Keratinocyte (primary cell): ENCODE results near the gene TMEM138. TPM values are rescaled to one million over a fixed set of nuclear protein-coding genes. Genes with fewer than 3 reads are reported as not detected.

Experiments
- DNase-seq: peaks from one replicate; pipeline ENCODE4 v3.0.0-alpha.2; 2011; ENCODE audit warnings: low read depth, missing footprints, low spot score
- FAIRE-seq: peaks from 2 replicates; lab custom pipeline; 2011; peaks lifted over from hg19 to GRCh38; lab: Jason Lieb, UNC
- H2AFZ ChIP-seq: 2 replicates; pipeline ENCODE4 v1.6.0; 2012; ENCODE audit warnings: low read length, control low read depth, inconsistent platforms; ENCODE audit not compliant: control insufficient read depth
- H3K27ac ChIP-seq: 2 replicates; pipeline ENCODE4 v1.5.1; 2011; ENCODE audit warnings: low read length; ENCODE audit not compliant: control insufficient read depth, insufficient read depth
- H3K27me3 ChIP-seq: 3 replicates; pipeline ENCODE4 v1.6.0; 2011; ENCODE audit warnings: low read length; ENCODE audit not compliant: control insufficient read depth, insufficient read depth; ENCODE audit errors: extremely low read depth
- H3K36me3 ChIP-seq, 2 experiments: 2 replicates in 1 of 2; 3 replicates in 1 of 2; pipeline ENCODE4 v1.5.1; 2011; ENCODE audit warnings: low read length in 2 of 2, mild to moderate bottlenecking in 1 of 2; ENCODE audit not compliant: control insufficient read depth in 2 of 2, insufficient read depth in 2 of 2; ENCODE audit errors: extremely low read depth in 1 of 2
- H3K4me1 ChIP-seq: 3 replicates; pipeline ENCODE4 v1.5.1; 2011; ENCODE audit warnings: low read length; ENCODE audit not compliant: control insufficient read depth, insufficient read depth; ENCODE audit errors: extremely low read depth
- H3K4me2 ChIP-seq: 3 replicates; pipeline ENCODE4 v1.6.0; 2011; ENCODE audit warnings: low read depth, low read length; ENCODE audit not compliant: control insufficient read depth, insufficient read depth; ENCODE audit errors: extremely low read depth
- H3K4me3 ChIP-seq, 3 experiments: fragments of 200-600 bp in 1 of 3; sonication (generic) in 1 of 3; 2 replicates in 2 of 3; 3 replicates in 1 of 3; pipeline ENCODE4 v1.5.1; 2011 to 2016; ENCODE audit warnings: low read length in 3 of 3, mild to moderate bottlenecking in 3 of 3, control low read depth in 2 of 3, inconsistent platforms in 1 of 3, low read depth in 1 of 3, mixed read lengths in 1 of 3, mixed run types in 1 of 3, moderate library complexity in 1 of 3; ENCODE audit not compliant: control insufficient read depth in 2 of 3, insufficient read depth in 2 of 3; ENCODE audit errors: extremely low read depth in 1 of 3
- H3K79me2 ChIP-seq: 2 replicates; pipeline ENCODE4 v1.6.0; 2012; ENCODE audit warnings: low read length; ENCODE audit not compliant: control insufficient read depth, insufficient read depth
- H3K9ac ChIP-seq: 3 replicates; pipeline ENCODE4 v1.6.0; 2011; ENCODE audit warnings: low read length; ENCODE audit not compliant: control insufficient read depth, insufficient read depth; ENCODE audit errors: extremely low read depth
- H3K9me1 ChIP-seq: 3 replicates; pipeline ENCODE4 v1.6.0; 2011; ENCODE audit warnings: low read length; ENCODE audit not compliant: control insufficient read depth, insufficient read depth; ENCODE audit errors: extremely low read depth
- H3K9me3 ChIP-seq: 2 replicates; pipeline ENCODE4 v1.5.1; 2012; ENCODE audit warnings: low read depth, low read length; ENCODE audit not compliant: control insufficient read depth
- H4K20me1 ChIP-seq: 3 replicates; pipeline ENCODE4 v1.6.0; 2011; ENCODE audit warnings: low read length; ENCODE audit not compliant: control insufficient read depth, insufficient read depth; ENCODE audit errors: extremely low read depth
- CTCF ChIP-seq, 3 experiments: IDR thresholded peaks in 1 of 3; conservative IDR thresholded peaks in 1 of 3; optimal IDR thresholded peaks in 1 of 3; 2 replicates in 2 of 3; 3 replicates in 1 of 3; pipeline versions ENCODE3 to v1.5.1; 2011; ENCODE audit warnings: low read length in 3 of 3, mild to moderate bottlenecking in 3 of 3, moderate library complexity in 2 of 3, control low read depth in 1 of 3, inconsistent platforms in 1 of 3; ENCODE audit not compliant: insufficient read depth in 2 of 3; ENCODE audit errors: extremely low read depth in 1 of 3
- EZH2 ChIP-seq: IDR thresholded peaks from one replicate; pipeline ENCODE4 v1.6.1; 2012; ENCODE audit warnings: inconsistent platforms, mild to moderate bottlenecking, low read length, moderate library complexity
- dilution Hi-C: fragments of 300-500 bp; cut with MboI; formaldehyde crosslinking; loops from one replicate; pipeline ENCODE4 v1.7.0; 2020; ENCODE audit warnings: low sequenced_read_pairs; ENCODE audit not compliant: extremely low pct_ligation_motif_present
- polyA plus RNA-seq, 5 experiments: library from polyadenylated mRNA; depleted of rRNA in 3 of 5; stranded (reverse) in 3 of 5; stranded (forward) in 1 of 5; unstranded in 1 of 5; fragments of >200 nt; gene quantifications; 1 replicate in 1 of 5; 2 replicates in 3 of 5; 3 replicates in 1 of 5; pipeline versions ENCODE4 v1.2.1 to v1.2.3, GENCODE V29; 2011 to 2012; ENCODE audit warnings: missing spikeins in 2 of 5, low read depth in 1 of 5, low replicate concordance in 1 of 5

The TMEM138 gene
- polyA plus RNA-seq, 1 donor (not counting 4 experiments of a cell fraction or from before 2014, with no cell fraction given), result 85.4 TPM

DNA sequence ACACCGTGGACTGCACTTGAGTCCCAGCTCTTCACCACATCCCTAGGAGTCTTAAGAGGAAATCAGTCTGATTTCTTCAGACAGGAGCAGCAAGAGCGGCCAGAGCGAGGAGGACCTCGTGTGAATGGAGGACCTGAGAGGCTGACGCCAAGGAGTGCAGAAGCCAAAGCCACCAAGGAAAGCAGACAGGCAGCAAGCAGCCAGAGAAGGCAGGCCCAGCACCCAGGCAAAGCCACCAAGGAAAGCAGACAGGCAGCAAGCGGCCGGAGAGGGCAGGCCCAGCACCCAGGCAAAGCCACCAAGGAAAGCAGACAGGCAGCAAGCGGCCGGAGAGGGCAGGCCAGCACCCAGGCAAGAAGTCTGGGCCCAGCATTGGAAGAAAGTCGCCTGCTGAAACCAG is 12.3 kb upstream of the TMEM138 start:
- Histone ChIP-seq H3K79me2 (no peaks in the 10 kb centered on the region), H3K27me3 (no peaks in the 10 kb centered on the region), H3K4me1 (peaks cover 5% of the 10 kb centered on the region), H4K20me1 (no peaks in the 10 kb centered on the region), H3K27ac (no peak overlapping the region), H3K4me2 (no peak overlapping the region), H3K9me3 (no peaks in the 10 kb centered on the region), H3K4me3 (no peak overlapping the region), H3K9me1 (peaks cover 2% of the 10 kb centered on the region), H2AFZ (no peak overlapping the region), H3K36me3 (peaks cover 28% of the 10 kb centered on the region in 2 experiments), H3K9ac (no peak overlapping the region)
- no peak for DNase-seq
- no peak for FAIRE-seq
- TF ChIP-seq CTCF (optimal IDR thresholded peaks at IDR 0.05 in 1 of 3, IDR thresholded peaks at IDR 0.05 in 1 of 3, conservative IDR thresholded peaks at IDR 0.05 in 1 of 3; ENCODE audit: extremely low read depth in 1 of 3, insufficient read depth in 2 of 3, low read length in 3 of 3), result no peak
- TF ChIP-seq EZH2, result no peak
- dilution Hi-C loops, result no loop called here

DNA sequence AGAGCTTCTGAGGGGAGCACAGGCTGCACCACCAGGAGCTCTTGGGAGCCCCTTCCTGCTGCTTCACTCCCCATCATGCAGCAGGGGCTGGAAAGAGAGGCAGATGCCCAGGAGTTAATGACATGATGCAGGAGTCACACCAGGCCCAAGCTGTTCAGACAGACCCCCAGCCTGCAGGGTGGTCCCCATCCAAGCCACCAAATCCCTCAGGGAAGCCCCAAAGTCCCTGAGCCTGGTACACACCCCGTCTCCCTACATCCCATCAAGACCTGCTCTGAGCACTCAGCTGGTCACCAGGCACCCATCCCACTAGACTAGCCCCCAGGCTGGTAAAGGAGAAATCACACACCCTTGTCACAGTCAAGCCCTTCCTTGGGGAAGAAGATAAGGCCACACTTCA is 11.8 kb upstream of the TMEM138 start:
- H3K36me3 ChIP-seq, result peaks cover 28 to 31% of the 10 kb centered on the region in 2 experiments
- dilution Hi-C loops, result no loop called here

More for the DNA sequence above, 11.8 kb upstream of the TMEM138 start:
- DNase-seq (no peak), FAIRE-seq (no peak)
- peaks cover 5% of the 10 kb centered on the region for H3K4me1 ChIP-seq
- no peaks in the 10 kb centered on the region for H3K9me3 ChIP-seq
- H3K27me3 ChIP-seq, result no peaks in the 10 kb centered on the region
- H2AFZ ChIP-seq, result no peak overlapping the region
- no peak overlapping the region for H3K9ac ChIP-seq
- no peaks in the 10 kb centered on the region for H3K79me2 ChIP-seq
- no peak overlapping the region for H3K27ac ChIP-seq
- H3K4me2 ChIP-seq, result no peak overlapping the region
- H3K4me3 ChIP-seq, result no peak overlapping the region
- H4K20me1 ChIP-seq, result no peaks in the 10 kb centered on the region
- H3K9me1 ChIP-seq, result peaks cover 2% of the 10 kb centered on the region
- TF ChIP-seq EZH2 (no peak), CTCF (optimal IDR thresholded peaks at IDR 0.05 in 1 of 3, IDR thresholded peaks at IDR 0.05 in 1 of 3, conservative IDR thresholded peaks at IDR 0.05 in 1 of 3; ENCODE audit: extremely low read depth in 1 of 3, insufficient read depth in 2 of 3, low read length in 3 of 3) (no peak)
